HEK293 (cell line): ENCODE results near the gene PRKG1.
A peak's percentile ranks its signal among the peaks of the same experiment; 100 is the strongest.

Experiments used
- CTCF ChIA-PET: fragments of 350-600 bp; formaldehyde crosslinking; extraction: SDS; loops from one replicate; lab custom pipeline; 2021; ENCODE audit warnings: antibody characterized with exemption; lab: Yijun Ruan, JAX
- POLR2A ChIA-PET: fragments of 300-600 bp; formaldehyde crosslinking; extraction: SDS; loops from one replicate; lab custom pipeline; 2020; ENCODE audit warnings: antibody characterized with exemption, inconsistent platforms; lab: Yijun Ruan, JAX
- H3K27ac ChIP-seq: fragments of 200-500 bp; sonication (Bioruptor generic); 2 replicates; pipeline ENCODE4 v1.5.1; 2014; ENCODE audit warnings: low read depth, low read length, control low read depth, inconsistent platforms; ENCODE audit errors: extremely low read depth
- H3K36me3 ChIP-seq, 2 experiments: fragments of 200-500 bp in 1 of 2; sonication (Bioruptor generic) in 1 of 2; 1 replicate in 1 of 2; 2 replicates in 1 of 2; pipeline ENCODE4 v1.5.1; 2014 to 2017; ENCODE audit warnings: inconsistent platforms in 2 of 2, low read length in 2 of 2; ENCODE audit not compliant: control insufficient read depth in 2 of 2, insufficient read depth in 1 of 2
- H3K4me1 ChIP-seq: fragments of 200-500 bp; sonication (Bioruptor generic); 2 replicates; pipeline ENCODE4 v1.5.1; 2014; ENCODE audit warnings: mild to moderate bottlenecking, low read length, inconsistent platforms; ENCODE audit not compliant: control insufficient read depth, insufficient read depth
- H3K4me3 ChIP-seq: 2 replicates; pipeline ENCODE4 v1.5.1; 2011; ENCODE audit warnings: low read depth, mild to moderate bottlenecking, control low read depth, low read length, moderate library complexity
- H3K9me3 ChIP-seq: fragments of 200-500 bp; sonication (Bioruptor generic); 2 replicates; pipeline ENCODE4 v1.5.1; 2014; ENCODE audit warnings: low read depth, low read length, inconsistent platforms; ENCODE audit not compliant: control insufficient read depth, insufficient read depth
- OSR2 ChIP-seq: fragments of 450-650 bp; formaldehyde crosslinking; IDR thresholded peaks from 2 replicates; pipeline ENCODE4 v1.5.1; 2016; ENCODE audit warnings: missing biosample characterization, missing genetic modification characterization
- OVOL3 ChIP-seq: fragments of 450-650 bp; formaldehyde crosslinking; IDR thresholded peaks from 2 replicates; pipeline ENCODE4 v1.5.1; 2016; ENCODE audit warnings: missing biosample characterization, missing genetic modification characterization
- TCF7L2 ChIP-seq: IDR thresholded peaks from 2 replicates; pipeline ENCODE4 v1.6.1; 2011; ENCODE audit warnings: low read depth, mild to moderate bottlenecking, inconsistent platforms, low read length, moderate library complexity, borderline replicate concordance
- ZBTB48 ChIP-seq: fragments of 450-650 bp; formaldehyde crosslinking; IDR thresholded peaks from 2 replicates; pipeline ENCODE4 v1.5.1; 2016; ENCODE audit warnings: missing biosample characterization, missing genetic modification characterization
- ZNF112 ChIP-seq: fragments of 450-650 bp; formaldehyde crosslinking; IDR thresholded peaks from 2 replicates; pipeline ENCODE4 v1.5.0; 2017; ENCODE audit warnings: missing biosample characterization, missing genetic modification characterization
- ZNF214 ChIP-seq: fragments of 450-650 bp; formaldehyde crosslinking; IDR thresholded peaks from 2 replicates; pipeline ENCODE4 v1.5.1; 2017; ENCODE audit warnings: missing biosample characterization, mild to moderate bottlenecking, missing genetic modification characterization, borderline replicate concordance
- ZNF660 ChIP-seq: fragments of 450-650 bp; IDR thresholded peaks from 2 replicates; pipeline ENCODE4 v1.5.1; 2018; ENCODE audit warnings: missing biosample characterization, mild to moderate bottlenecking, missing genetic modification characterization
- ZNF670 ChIP-seq: fragments of 450-650 bp; formaldehyde crosslinking; IDR thresholded peaks from 2 replicates; pipeline ENCODE4 v1.5.1; 2016; ENCODE audit warnings: missing biosample characterization, missing genetic modification characterization, low read depth
- ZNF791 ChIP-seq: fragments of 450-650 bp; formaldehyde crosslinking; IDR thresholded peaks from 2 replicates; pipeline ENCODE4 v1.5.1; 2016; ENCODE audit warnings: missing biosample characterization, missing genetic modification characterization
- TF ChIP-seq, protein P1 (sequence below): fragments of 450-650 bp; formaldehyde crosslinking; IDR thresholded peaks from 2 replicates; pipeline ENCODE4 v1.5.1; 2016; ENCODE audit warnings: missing biosample characterization, missing genetic modification characterization

The PRKG1 gene

DNA sequence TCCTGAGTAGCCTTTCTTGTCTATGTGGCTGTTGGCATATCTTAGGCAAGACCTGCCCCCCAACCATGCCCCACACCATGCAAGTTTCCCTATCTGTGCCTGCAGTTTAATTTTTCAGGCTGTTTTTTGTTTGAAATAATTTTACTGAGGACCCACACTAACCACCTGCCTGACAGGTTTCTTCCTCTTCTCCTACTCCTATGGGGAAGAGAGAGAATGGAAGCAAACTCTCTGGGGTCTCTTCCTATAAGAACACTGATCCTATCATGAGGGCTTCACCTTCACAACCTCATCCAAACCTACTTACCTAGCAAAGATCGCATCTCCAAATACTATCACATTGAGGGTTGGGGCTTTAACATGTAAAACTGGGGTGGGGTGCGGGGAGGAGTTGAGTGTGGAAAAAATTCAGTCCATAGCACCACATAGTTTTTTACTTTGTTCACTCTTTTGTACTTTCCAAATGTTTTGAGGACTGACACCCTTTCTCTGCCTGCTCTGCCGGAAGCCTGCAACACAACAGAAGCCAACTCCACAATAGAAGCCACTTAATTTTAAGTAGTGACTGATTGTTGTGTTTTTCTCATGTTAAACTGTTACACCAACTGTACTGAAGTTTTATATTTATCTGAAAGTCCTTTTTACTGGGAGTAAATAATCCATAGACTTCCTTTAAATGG is 692.3 kb downstream of the PRKG1 start:
- ChIA-PET CTCF (no interaction called here), POLR2A (no interaction called here)
- no peaks in the 10 kb centered on the region for H3K36me3 ChIP-seq
- TF ChIP-seq ZNF660 (tag by site-specific recombination): no peak
- TF ChIP-seq TCF7L2: no peak
- TF ChIP-seq ZNF791 (tag by site-specific recombination): no peak
- no peak overlapping the region for H3K4me3 ChIP-seq
- H3K9me3 ChIP-seq: no peaks in the 10 kb centered on the region
- H3K4me1 ChIP-seq: peaks cover 1% of the 10 kb centered on the region
- H3K27ac ChIP-seq: no peak overlapping the region

DNA sequence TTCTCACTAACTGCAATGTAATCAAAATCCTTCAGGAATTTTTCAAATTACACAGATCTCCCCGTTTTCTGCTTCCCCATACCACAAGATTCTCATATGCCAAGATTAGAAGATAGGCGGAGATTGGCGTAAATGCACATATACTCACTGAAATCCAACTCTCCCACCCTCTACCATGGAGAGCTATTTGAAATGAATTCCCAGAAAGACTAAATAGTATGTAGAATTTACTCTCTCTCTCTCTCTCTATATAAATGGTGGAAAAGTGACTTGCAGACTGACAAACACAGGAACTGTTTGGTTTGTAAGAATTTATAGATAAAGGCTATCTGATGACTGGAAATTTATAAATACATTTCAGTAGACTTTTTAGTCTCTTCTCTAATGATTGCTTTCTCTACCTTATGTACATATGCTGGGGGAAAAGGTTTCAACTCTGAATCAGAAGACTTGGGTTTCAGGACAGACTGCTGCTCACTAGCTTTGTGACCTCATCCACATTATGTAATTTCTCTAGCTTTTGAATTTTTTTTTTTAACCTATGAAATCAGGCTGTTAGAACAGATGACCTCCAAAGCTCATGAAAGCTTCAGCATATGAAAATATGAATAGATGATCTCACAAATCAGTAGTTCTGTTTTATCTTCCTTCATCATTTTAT is 692.9 kb downstream of the PRKG1 start:
- no peak for TF ChIP-seq ZNF112 (tag by site-specific recombination)
- TF ChIP-seq, all 188 proteins: peak for 0
- CTCF ChIA-PET: no interaction called here
- Histone ChIP-seq H3K27ac (no peak overlapping the region), H3K4me3 (no peak overlapping the region), H3K9me3 (no peaks in the 10 kb centered on the region), H3K36me3 (no peaks in the 10 kb centered on the region), H3K4me1 (peaks cover 8% of the 10 kb centered on the region)
- POLR2A ChIA-PET: no interaction called here

GRCh38 chr10:51768886-51769465 is 694.7 kb downstream of the PRKG1 start:
- no peaks in the 10 kb centered on the region for H3K36me3 ChIP-seq
- no peak overlapping the region for H3K27ac ChIP-seq
- H3K4me3 ChIP-seq: no peak overlapping the region
- POLR2A ChIA-PET: no interaction called here
- H3K9me3 ChIP-seq: no peaks in the 10 kb centered on the region
- CTCF ChIA-PET: interaction anchor here (0.5 kb wide), 1 partner anchor 192 kb away, joined by 4 read pairs; no protein-coding TSS in a partner anchor
- H3K4me1 ChIP-seq: peaks cover 13% of the 10 kb centered on the region
- TF ChIP-seq ZNF791 (tag by site-specific recombination): no peak
- no peak for TF ChIP-seq TCF7L2
- no peak for TF ChIP-seq ZBTB48 (tag by site-specific recombination)
- no peak for TF ChIP-seq ZNF670 (tag by site-specific recombination)
- no peak for TF ChIP-seq OVOL3
- no peak for TF ChIP-seq OSR2

DNA sequence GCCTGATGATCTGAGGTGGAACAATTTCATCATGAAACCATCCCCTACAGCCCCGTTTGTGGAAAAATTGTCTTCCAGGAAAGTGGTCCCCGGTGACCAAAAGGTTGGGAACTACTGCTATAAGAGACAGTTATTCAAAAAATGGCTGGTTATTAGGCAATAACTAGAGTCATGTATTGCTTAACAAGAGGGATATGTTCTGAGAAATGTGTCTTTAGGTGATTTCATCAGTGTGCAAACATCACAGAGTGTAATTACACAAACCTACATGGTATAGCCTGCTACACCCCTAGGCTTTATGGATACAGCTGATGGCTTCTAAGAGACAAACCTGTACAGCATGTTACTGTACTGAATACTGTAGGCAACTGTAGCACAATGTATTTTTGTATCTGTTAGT is 696.4 kb downstream of the PRKG1 start:
- peaks cover 13% of the 10 kb centered on the region for H3K4me1 ChIP-seq
- CTCF ChIA-PET: no interaction called here
- POLR2A ChIA-PET: no interaction called here
- H3K27ac ChIP-seq: no peak overlapping the region
- no peaks in the 10 kb centered on the region for H3K36me3 ChIP-seq
- no peak overlapping the region for H3K4me3 ChIP-seq
- no peaks in the 10 kb centered on the region for H3K9me3 ChIP-seq
- TF ChIP-seq, protein P1, sequence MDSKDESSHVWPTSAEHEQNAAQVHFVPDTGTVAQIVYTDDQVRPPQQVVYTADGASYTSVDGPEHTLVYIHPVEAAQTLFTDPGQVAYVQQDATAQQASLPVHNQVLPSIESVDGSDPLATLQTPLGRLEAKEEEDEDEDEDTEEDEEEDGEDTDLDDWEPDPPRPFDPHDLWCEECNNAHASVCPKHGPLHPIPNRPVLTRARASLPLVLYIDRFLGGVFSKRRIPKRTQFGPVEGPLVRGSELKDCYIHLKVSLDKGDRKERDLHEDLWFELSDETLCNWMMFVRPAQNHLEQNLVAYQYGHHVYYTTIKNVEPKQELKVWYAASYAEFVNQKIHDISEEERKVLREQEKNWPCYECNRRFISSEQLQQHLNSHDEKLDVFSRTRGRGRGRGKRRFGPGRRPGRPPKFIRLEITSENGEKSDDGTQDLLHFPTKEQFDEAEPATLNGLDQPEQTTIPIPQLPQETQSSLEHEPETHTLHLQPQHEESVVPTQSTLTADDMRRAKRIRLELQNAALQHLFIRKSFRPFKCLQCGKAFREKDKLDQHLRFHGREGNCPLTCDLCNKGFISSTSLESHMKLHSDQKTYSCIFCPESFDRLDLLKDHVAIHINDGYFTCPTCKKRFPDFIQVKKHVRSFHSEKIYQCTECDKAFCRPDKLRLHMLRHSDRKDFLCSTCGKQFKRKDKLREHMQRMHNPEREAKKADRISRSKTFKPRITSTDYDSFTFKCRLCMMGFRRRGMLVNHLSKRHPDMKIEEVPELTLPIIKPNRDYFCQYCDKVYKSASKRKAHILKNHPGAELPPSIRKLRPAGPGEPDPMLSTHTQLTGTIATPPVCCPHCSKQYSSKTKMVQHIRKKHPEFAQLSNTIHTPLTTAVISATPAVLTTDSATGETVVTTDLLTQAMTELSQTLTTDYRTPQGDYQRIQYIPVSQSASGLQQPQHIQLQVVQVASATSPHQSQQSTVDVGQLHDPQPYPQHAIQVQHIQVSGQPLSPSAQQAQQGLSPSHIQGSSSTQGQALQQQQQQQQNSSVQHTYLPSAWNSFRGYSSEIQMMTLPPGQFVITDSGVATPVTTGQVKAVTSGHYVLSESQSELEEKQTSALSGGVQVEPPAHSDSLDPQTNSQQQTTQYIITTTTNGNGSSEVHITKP: peak; percentile 53
- TF ChIP-seq ZNF214 (tag by site-specific recombination): no peak
- TF ChIP-seq, all 188 proteins: peak for 1
